HG03520 (cell line): ENCODE results near the gene SLC1A7.

Source experiments
- ATAC-seq: cut with Tn5 transposase; IDR thresholded peaks from one replicate; pipeline ENCODE4 v1.9.1; 2021; ENCODE audit warnings: mild to moderate bottlenecking, moderate library complexity; ENCODE audit not compliant: unreplicated experiment

The SLC1A7 gene

DNA sequence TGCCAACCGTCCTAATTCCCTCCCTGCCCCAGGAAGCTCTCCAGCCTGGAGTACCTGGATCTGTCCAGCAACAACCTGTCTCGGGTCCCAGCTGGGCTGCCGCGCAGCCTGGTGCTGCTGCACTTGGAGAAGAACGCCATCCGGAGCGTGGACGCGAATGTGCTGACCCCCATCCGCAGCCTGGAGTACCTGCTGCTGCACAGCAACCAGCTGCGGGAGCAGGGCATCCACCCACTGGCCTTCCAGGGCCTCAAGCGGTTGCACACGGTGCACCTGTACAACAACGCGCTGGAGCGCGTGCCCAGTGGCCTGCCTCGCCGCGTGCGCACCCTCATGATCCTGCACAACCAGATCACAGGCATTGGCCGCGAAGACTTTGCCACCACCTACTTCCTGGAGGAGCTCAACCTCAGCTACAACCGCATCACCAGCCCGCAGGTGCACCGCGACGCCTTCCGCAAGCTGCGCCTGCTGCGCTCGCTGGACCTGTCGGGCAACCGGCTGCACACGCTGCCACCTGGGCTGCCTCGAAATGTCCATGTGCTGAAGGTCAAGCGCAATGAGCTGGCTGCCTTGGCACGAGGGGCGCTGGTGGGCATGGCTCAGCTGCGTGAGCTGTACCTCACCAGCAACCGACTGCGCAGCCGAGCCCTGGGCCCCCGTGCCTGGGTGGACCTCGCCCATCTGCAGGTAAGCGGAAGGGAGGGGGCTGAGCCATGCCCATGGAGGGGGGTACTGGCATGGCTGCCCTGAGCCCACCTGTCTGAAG is 63.9 kb downstream of the SLC1A7 start:
- no peak for ATAC-seq

DNA sequence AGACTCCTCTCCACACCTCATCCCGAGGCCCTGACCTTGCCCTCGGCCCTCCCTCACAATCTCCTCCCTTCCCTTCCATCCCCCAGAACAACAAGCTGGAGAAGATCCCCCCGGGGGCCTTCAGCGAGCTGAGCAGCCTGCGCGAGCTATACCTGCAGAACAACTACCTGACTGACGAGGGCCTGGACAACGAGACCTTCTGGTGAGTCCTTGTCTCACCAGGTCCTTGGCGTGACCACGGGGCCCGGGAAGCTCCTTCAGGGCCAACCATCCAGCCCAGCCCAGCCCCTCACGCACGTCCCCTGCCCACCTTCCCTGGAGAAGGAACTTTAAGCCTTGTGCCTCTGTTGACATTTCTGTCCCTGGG is 64.9 kb downstream of the SLC1A7 start:
- no peak for ATAC-seq

DNA sequence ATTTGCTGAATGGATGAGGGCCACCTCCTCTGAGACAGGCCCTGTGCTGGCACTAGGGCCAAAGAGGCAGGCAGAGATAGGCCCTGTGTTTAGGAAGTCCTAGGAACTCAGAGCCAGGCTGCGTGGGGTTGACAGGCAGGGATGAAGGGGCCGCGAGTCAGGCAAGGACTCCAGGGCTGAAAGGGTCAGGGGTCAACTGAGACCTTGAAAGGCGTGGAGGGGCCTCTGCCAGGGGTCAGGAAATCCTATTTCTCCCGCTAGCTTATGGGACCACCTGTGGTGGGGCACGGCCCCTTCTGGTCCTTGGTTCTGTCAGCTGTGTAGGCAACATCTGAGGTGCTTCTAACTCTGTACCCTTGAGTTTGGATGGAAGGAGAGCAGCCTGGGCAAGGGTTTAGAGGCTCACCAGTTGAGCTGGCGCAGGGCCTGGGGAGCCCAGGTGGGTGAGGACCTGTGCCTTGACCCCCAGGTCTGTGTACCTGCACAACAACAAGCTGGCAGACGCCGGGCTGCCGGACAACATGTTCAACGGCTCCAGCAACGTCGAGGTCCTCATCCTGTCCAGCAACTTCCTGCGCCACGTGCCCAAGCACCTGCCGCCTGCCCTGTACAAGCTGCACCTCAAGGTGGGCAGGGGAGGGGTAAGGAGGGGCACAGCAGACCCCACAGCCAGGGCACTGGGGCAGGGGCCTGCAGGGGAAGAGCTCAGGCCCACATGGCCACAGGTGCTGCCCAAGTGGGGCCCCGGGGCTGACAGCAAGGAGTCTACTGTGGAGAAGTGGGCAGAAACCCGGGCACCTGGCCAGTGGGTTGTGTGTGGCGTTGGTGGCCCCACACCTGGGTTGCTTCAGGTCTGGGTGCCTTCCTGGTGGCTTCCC is 65.5 kb downstream of the SLC1A7 start:
- ATAC-seq = no peak

DNA sequence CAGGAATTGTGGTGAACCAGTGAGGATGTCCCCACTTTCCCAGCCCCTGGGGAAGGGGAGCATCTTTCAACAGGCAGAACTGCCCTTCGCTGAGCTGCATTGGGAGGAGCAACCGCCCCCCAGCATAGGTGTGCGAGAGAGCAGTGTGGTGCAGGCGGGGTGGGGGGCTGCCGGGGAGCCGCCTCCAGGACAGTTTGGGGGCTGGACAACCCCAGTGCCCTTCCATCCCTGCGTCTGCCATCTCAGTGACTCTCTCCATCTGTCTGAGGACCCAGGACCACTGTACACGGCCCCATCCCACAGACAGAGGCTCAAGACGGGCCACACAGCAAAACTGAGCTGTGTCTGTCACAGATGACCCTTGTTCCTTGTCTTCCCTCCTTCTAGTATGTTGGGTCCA is 66.3 kb downstream of the SLC1A7 start:
- no peak for ATAC-seq

DNA sequence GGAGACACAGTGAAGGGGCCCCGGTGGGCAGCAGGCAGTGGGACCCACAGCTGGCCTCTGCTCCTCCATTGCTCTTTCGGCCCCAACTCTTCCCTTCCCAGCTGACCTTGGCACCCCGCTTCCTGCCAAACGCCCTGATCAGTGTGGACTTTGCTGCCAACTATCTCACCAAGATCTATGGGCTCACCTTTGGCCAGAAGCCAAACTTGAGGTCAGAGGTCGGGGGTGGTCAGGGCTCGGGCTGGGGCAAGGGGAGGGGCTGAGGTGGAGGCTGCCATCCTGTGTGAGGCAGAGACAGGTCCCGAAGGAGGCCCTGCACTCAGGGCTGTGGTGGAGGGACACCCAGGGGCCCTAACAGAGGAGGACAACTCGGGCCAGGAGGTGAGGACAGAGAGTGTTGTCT is 66.7 kb downstream of the SLC1A7 start:
- no peak for ATAC-seq

GRCh38 chr1:53075206-53075605 is 67.2 kb downstream of the SLC1A7 start:
- ATAC-seq = no peak

DNA sequence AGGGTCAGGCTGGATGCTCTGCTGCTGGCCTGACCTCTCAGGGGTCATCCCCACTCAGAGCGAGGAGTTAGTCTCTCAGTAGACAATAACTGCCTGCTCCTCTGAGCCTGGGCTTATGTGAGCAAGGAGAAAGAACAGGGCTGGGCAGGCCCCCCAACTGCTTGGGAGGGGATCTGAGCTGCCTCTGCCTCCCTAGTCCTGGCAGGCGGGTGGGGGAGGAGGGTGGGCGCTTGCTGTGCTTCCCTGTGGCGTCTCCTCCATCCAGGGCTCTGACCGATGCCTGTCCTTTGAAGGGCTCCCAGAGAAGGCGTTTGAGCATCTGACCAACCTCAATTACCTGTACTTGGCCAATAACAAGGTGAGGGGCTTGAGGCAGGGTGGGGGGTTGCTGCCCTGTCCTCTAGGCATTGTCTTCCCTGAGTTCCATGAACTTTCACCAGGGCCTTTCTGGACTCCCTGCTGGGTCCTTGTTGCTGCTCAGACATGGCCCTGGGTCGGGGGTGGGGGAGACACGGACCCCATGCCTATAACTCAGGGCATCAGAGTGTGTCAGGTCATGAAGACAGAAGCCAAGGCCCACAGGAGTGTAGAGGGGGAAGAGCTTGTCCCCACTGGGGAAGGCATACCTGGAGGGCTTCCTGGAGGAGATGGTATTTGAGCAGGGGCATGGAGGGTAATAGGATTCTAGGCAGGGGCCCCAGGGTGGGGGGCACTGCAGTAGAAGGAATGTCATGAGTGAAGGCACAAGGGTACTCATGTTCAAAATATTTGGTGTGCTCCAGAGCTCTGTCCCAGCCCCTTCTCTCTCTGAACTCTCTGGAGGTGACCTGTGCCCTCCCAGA is 67.9 kb downstream of the SLC1A7 start:
- ATAC-seq = no peak

- ATAC-seq = no peak
These were observed 68.5 kb downstream of the SLC1A7 start for GRCh38 chr1:53073868-53074311.

- ATAC-seq = no peak
These were observed 69.2 kb downstream of the SLC1A7 start for GRCh38 chr1:53073287-53073686.

DNA sequence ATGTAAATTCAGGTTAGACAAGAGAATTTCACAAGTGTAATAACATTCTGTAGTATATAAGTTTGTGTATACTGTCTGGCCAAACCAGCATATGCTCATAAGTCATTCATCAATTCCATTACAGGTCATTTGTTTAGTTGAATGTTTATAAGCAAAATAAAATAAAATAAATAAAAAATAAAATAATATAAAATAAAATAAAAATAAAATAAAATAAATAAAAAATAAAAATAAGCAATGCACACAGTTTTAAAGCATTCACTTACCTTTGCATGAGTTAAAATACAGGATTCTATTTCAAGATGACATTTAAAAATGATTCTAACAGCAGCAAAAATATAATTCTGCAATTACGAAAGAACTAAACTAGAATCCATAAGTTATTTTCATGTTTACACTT is 70.5 kb downstream of the SLC1A7 start:
- no peak for ATAC-seq

GRCh38 chr1:53071167-53071865 is 71.1 kb downstream of the SLC1A7 start:
- no peak for ATAC-seq

DNA sequence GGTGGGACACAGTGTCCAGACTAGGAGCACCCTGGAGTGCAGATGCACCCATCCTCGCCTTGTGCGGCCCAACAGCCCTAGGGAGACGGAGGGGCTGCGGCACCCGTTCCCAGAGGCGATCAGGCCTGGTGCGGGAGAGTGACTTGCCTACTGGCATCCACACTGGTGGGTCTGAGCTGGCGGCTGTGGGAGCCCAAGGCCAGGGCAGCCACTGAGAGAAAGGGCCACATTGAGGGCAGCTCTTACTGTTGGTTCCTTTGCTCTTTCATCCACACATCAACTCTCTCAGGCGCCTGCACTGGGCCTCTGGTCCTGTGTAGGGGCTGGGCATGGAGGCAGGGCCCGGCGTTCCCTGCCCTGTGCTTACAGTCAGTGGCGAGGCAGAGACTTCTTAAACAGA is 71.8 kb downstream of the SLC1A7 start:
- no peak for ATAC-seq

DNA sequence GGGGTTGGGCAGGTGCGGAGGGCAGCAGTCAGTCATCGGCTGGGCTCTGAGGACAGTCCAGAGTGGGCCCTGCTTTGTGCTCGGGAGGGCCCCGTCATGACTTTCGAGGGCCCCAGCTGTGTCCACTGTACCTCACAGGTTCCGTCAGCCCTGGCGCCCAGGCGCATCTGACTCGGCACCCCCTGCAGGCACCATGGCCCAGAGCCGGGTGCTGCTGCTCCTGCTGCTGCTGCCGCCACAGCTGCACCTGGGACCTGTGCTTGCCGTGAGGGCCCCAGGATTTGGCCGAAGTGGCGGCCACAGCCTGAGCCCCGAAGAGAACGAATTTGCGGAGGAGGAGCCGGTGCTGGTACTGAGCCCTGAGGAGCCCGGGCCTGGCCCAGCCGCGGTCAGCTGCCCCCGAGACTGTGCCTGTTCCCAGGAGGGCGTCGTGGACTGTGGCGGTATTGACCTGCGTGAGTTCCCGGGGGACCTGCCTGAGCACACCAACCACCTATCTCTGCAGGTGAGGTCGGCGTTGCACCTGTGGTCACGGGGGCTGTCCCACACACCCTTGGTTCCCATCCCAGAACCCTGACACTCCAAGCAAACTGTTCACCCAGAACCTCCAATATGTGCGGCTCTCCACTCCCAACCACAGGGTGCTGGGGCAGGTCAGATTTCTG is 72.6 kb downstream of the SLC1A7 start:
- ATAC-seq = no peak

GRCh38 chr1:53069265-53069662 is 73.2 kb downstream of the SLC1A7 start:
- no peak for ATAC-seq

DNA sequence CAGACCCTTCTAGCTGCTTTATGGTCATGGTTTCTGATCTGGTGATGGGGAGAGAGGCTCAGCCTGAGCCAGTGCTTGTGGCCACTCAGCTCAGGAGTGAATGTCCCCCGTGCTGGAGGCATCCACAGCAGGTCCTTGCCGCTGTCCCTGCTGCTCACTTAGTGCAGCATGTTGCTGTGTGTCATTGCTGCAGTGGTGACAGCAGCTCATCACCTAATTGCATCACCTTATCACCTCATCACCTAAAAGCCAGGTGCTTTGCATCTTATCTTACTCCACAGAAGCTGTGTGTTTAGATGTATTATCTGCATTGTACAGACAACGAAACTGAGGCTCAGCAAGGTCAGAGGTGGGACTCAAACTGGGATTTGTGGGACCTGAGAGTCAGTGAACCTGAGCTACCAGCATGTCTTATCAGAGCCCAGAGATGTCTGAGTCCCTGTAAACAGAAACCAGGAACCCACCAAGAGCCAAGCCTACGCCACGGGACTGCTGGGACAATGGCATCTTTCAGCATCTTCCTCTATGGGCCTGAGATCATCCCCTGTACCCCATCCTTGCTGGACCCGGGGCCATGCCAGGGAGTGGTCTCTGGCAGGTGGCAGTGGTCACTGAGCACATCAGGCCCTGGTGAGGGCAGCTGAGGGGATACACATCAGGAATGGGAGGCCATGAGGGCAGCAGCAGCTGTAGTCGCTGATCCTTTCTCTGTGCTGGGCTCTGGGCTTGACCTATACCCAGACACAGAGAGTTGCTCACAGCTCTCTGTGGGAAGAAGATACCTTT is 73.9 kb downstream of the SLC1A7 start:
- no peak for ATAC-seq

DNA sequence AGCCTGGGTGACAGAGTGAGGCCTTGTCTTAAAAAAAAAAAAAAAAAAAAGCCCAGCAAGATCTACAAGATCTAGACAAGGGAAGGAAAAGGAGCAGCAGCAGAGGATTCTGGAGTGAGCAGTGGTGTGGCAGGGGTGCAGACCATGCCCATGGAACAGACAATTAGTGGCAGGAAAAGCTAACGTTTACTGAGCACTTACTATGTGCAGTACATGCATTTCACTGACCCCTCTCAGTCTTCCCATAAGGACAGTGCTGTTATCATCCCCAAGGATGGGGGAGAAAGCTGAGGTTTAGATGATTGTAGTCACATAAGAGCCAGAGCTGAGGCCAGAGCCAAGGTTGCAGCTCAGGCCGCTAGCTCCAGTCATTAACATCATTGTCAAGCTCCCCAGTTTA is 74.6 kb downstream of the SLC1A7 start:
- no peak for ATAC-seq

DNA sequence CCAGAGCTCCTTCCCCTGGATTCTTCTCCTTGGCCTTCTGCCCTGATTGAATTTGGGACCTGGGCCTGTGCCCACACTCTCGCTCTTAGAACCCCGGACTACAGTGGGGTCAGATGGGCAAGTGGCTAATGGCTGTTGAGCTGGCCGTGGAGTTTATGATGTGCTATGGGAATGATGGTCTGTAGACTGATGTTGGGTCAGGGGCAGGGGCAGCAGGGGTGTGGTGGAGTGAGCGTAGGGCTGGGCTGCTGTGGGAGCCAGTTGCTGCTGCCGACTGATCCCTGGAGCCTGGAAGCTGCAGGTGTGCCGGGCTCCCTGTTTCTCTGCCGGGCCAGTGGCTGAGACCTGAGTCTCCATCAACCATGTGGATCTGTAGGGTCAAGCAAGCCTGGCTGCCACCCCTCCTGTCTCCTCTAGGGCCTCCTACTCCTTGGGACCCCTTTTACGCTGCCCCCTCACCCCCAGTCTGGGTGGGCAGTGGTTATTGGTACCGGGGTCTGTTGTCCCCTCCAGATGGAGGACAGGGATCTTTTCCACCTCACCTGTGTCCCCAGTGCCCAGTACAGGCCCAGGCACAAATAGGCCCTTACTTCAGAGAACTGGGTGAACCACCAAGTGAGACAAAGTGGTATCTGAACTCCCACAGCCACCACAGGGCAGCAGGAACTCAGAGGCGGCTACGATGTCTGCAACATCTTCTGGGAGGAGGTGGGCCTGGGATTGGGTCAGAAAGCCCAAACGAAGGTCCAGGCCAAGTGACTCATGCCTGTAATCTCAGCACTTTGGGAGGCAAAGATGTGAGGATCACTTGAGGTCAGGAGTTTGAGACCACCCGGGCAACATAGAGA is 75.3 kb downstream of the SLC1A7 start:
- no peak for ATAC-seq

- ATAC-seq = no peak
These were observed 76.0 kb downstream of the SLC1A7 start for GRCh38 chr1:53066488-53066887.
